Renal cortical epithelial cell (primary cell): ENCODE measurements around the gene CLCN5. TPM values are rescaled to one million over a fixed set of nuclear protein-coding genes. Genes with fewer than 3 reads are reported as not detected.

Experiments
- DNase-seq: peaks from one replicate; pipeline ENCODE4 v3.0.0-alpha.2; 2011; ENCODE audit warnings: low read depth
- total RNA-seq: library from RNA; depleted of rRNA; stranded (reverse); fragments of >200 nt; gene quantifications from 2 replicates; pipeline ENCODE4 v1.2.3, GENCODE V29; 2014

Gene CLCN5
- total RNA-seq, 1 donor from 2014 or later: 13.7 TPM

- no peak for DNase-seq
These were observed 11.8 kb downstream of the CLCN5 start for GRCh38 chrX:49934148-49934547.

GRCh38 chrX:49934729-49935128, 12.3 kb downstream of the CLCN5 start:
- DNase-seq: no peak

- no peak for DNase-seq
These were observed 25.4 kb downstream of the CLCN5 start for GRCh38 chrX:49947781-49948180.

- no peak for DNase-seq
These were observed 27.6 kb downstream of the CLCN5 start for GRCh38 chrX:49949961-49950360.

GRCh38 chrX:49951524-49952193, 29.3 kb downstream of the CLCN5 start:
- no peak for DNase-seq

GRCh38 chrX:49956313-49956712, 33.9 kb downstream of the CLCN5 start:
- peak; percentile 11 for DNase-seq

GRCh38 chrX:49958727-49959485, 36.5 kb downstream of the CLCN5 start:
- DNase-seq: no peak

- no peak for DNase-seq
These were observed 37.2 kb downstream of the CLCN5 start for GRCh38 chrX:49959602-49960001.

- no peak for DNase-seq
These were observed 37.7 kb downstream of the CLCN5 start for GRCh38 chrX:49960061-49960460.

- DNase-seq: no peak
These were observed 48.3 kb downstream of the CLCN5 start for GRCh38 chrX:49970674-49971073.

- no peak for DNase-seq
These were observed 50.0 kb downstream of the CLCN5 start for GRCh38 chrX:49972328-49972860.

GRCh38 chrX:49976682-49977197, 54.3 kb downstream of the CLCN5 start:
- no peak for DNase-seq

- no peak for DNase-seq
These were observed 55.1 kb downstream of the CLCN5 start for GRCh38 chrX:49977319-49978090.

GRCh38 chrX:49978176-49978575, 55.8 kb downstream of the CLCN5 start:
- no peak for DNase-seq

- no peak for DNase-seq
These were observed 63.7 kb downstream of the CLCN5 start for GRCh38 chrX:49986058-49986457.

- DNase-seq: no peak
These were observed 65.3 kb downstream of the CLCN5 start for GRCh38 chrX:49987651-49988050.

- DNase-seq: peak; percentile 9
These were observed 65.7 kb downstream of the CLCN5 start for GRCh38 chrX:49988143-49988542.

- no peak for DNase-seq
These were observed 69.4 kb downstream of the CLCN5 start for GRCh38 chrX:49991758-49992157.

- peak; percentile 36 for DNase-seq
These were observed 70.5 kb downstream of the CLCN5 start for GRCh38 chrX:49992853-49993252.

- DNase-seq: no peak
These were observed 71.3 kb downstream of the CLCN5 start for GRCh38 chrX:49993661-49994060.

GRCh38 chrX:49995107-49995731, 72.8 kb downstream of the CLCN5 start:
- peak; percentile 68 for DNase-seq
